ENCODE results near the gene DQX1. TPM values are rescaled to one million over a fixed set of nuclear protein-coding genes. Genes with fewer than 3 reads are reported as not detected.
"Not testable (repeated sequence)": the region's sequence is repeated elsewhere in the genome, so short reads cannot be mapped to it uniquely, and the experiment has no call there.

Gene DQX1
- polyA plus RNA-seq, 1 donor from 2014 or later = 0.59 TPM

- not testable (repeated sequence) for H3K27ac ChIP-seq (ENCODE audit: low read length); H4K20me1 ChIP-seq (ENCODE audit: insufficient read depth); H3K36me3 ChIP-seq (ENCODE audit: insufficient read depth, low read length)
Observed at GRCh38 chr2:74470742-74471141, 55.3 kb downstream of the DQX1 start.

More at GRCh38 chr2:74470742-74471141, 55.3 kb downstream of the DQX1 start:
- H3K9ac ChIP-seq (ENCODE audit: low read length); H3K9me2 ChIP-seq (ENCODE audit: insufficient read depth, low read length); H3K79me2 ChIP-seq (replicated peaks; ENCODE audit: insufficient read depth, low read length); H3K4me3 ChIP-seq (ENCODE audit: low read length); H3K27me3 ChIP-seq (ENCODE audit: insufficient read depth, low read depth, low read length); H3F3A ChIP-seq (ENCODE audit: insufficient read depth, low read length, poor library complexity, severe bottlenecking); H3K9me3 ChIP-seq (ENCODE audit: low read length); H3K4me2 ChIP-seq (ENCODE audit: low read length); H2AFZ ChIP-seq (ENCODE audit: low read depth, low read length): not testable (repeated sequence)

Other genes with a start within 250 kb of the DQX1 start
- 3.2 and 3.9 TPM in 2 replicates for gene SLC4A5, start 182.8 kb downstream of the DQX1 start, polyA plus RNA-seq
- 160 and 183 TPM in 2 replicates for gene DCTN1, start 145.9 kb downstream of the DQX1 start, polyA plus RNA-seq
- 1.7 and 3.3 TPM in 2 replicates for gene C2orf81, start 104.6 kb downstream of the DQX1 start, polyA plus RNA-seq
- 89.9 and 110 TPM in 2 replicates for gene WDR54, start 104.5 kb downstream of the DQX1 start, polyA plus RNA-seq
- gene RTKN, start 84.3 kb downstream of the DQX1 start, polyA plus RNA-seq = 4.9 and 6.1 TPM in 2 replicates
- 35.2 and 53.2 TPM in 2 replicates for gene INO80B, start 71.1 kb downstream of the DQX1 start, polyA plus RNA-seq
- gene WBP1, start 67.8 kb downstream of the DQX1 start, polyA plus RNA-seq = 220 and 230 TPM in 2 replicates
- 39.6 and 51.2 TPM in 2 replicates for gene MOGS, start 60.8 kb downstream of the DQX1 start, polyA plus RNA-seq
- gene MRPL53, start 53.6 kb downstream of the DQX1 start, polyA plus RNA-seq = 28.0 and 28.6 TPM in 2 replicates
- 21.6 and 48.0 TPM in 2 replicates for gene CCDC142, start 43.2 kb downstream of the DQX1 start, polyA plus RNA-seq
- 11.0 and 16.3 TPM in 2 replicates for gene TTC31, start 43.1 kb downstream of the DQX1 start, polyA plus RNA-seq
- gene LBX2, start 26.6 kb downstream of the DQX1 start, polyA plus RNA-seq = not detected in 2 replicates
- gene PCGF1, start 18.5 kb downstream of the DQX1 start, polyA plus RNA-seq = 30.2 and 38.9 TPM in 2 replicates
- not detected in 2 replicates for gene TLX2, start 11.8 kb downstream of the DQX1 start, polyA plus RNA-seq
- 153 and 163 TPM in 2 replicates for gene AUP1, start 3.5 kb upstream of the DQX1 start, polyA plus RNA-seq
- 126 and 141 TPM in 2 replicates for gene HTRA2, start 3.7 kb upstream of the DQX1 start, polyA plus RNA-seq
- gene LOXL3, start 27.7 kb upstream of the DQX1 start, polyA plus RNA-seq = 17.1 and 20.1 TPM in 2 replicates
- 0.30 and 0.79 TPM in 2 replicates for gene DOK1, start 28.5 kb upstream of the DQX1 start, polyA plus RNA-seq
- not detected in 2 replicates for gene M1AP, start 122.1 kb upstream of the DQX1 start, polyA plus RNA-seq
- 18.2 and 19.2 TPM in 2 replicates for gene SEMA4F, start 128.0 kb upstream of the DQX1 start, polyA plus RNA-seq